Hepatocyte (in vitro differentiated cells): Measurements from ENCODE around the gene MAP6. TPM values are rescaled to one million over a fixed set of nuclear protein-coding genes. Genes with fewer than 3 reads are reported as not detected.

Source experiments
- DNase-seq: peaks from one replicate; pipeline ENCODE4 v3.0.0-alpha.2; 2016; ENCODE audit warnings: low spot score
- H2AFZ ChIP-seq: fragments of 200-600 bp; sonication (generic); 2 replicates; pipeline ENCODE4 v1.6.0; 2016; ENCODE audit warnings: antibody characterized with exemption, mild to moderate bottlenecking
- H3K27ac ChIP-seq: fragments of 200-600 bp; sonication (generic); 2 replicates; pipeline ENCODE4 v1.5.1; 2016; ENCODE audit warnings: mild to moderate bottlenecking
- H3K27me3 ChIP-seq: fragments of 200-600 bp; sonication (generic); 2 replicates; pipeline ENCODE4 v1.6.1; 2016
- H3K36me3 ChIP-seq: fragments of 200-600 bp; sonication (generic); replicated peaks from 2 replicates; pipeline ENCODE4 v1.5.1; 2016; ENCODE audit warnings: low read depth; ENCODE audit not compliant: insufficient read depth
- H3K4me1 ChIP-seq: fragments of 200-600 bp; sonication (generic); 2 replicates; pipeline ENCODE4 v1.5.1; 2016; ENCODE audit warnings: mild to moderate bottlenecking, moderate library complexity; ENCODE audit not compliant: insufficient read depth
- H3K4me2 ChIP-seq: fragments of 200-600 bp; sonication (generic); 2 replicates; pipeline ENCODE4 v1.6.0; 2016
- H3K4me3 ChIP-seq: fragments of 200-600 bp; sonication (generic); 2 replicates; pipeline ENCODE4 v1.5.1; 2016; ENCODE audit warnings: mild to moderate bottlenecking
- H3K79me2 ChIP-seq: fragments of 200-600 bp; sonication (generic); 2 replicates; pipeline ENCODE4 v1.6.0; 2017; ENCODE audit warnings: mild to moderate bottlenecking
- H3K9me2 ChIP-seq: fragments of 200-600 bp; sonication (generic); replicated peaks from 2 replicates; pipeline ENCODE4 v1.6.0; 2017; ENCODE audit warnings: mild to moderate bottlenecking; ENCODE audit not compliant: insufficient read depth
- H3K9me3 ChIP-seq: fragments of 200-600 bp; sonication (generic); 2 replicates; pipeline ENCODE4 v1.5.1; 2016; ENCODE audit warnings: low read depth, mild to moderate bottlenecking
- H4K20me1 ChIP-seq: fragments of 200-600 bp; sonication (generic); 2 replicates; pipeline ENCODE4 v1.6.0; 2016; ENCODE audit warnings: mild to moderate bottlenecking; ENCODE audit not compliant: insufficient read depth, poor library complexity, severe bottlenecking
- CTCF ChIP-seq: fragments of 200-600 bp; sonication (generic); IDR thresholded peaks from 2 replicates; pipeline ENCODE4 v1.5.1; 2016; ENCODE audit warnings: antibody characterized with exemption, mild to moderate bottlenecking; ENCODE audit not compliant: poor library complexity
- EZH2 ChIP-seq: fragments of 200-600 bp; sonication (generic); IDR thresholded peaks from 2 replicates; pipeline ENCODE4 v1.6.1; 2016; ENCODE audit warnings: antibody characterized with exemption, mild to moderate bottlenecking, borderline replicate concordance
- EZH2phosphoT487 ChIP-seq: fragments of 200-600 bp; sonication (generic); IDR thresholded peaks from one replicate; pipeline ENCODE4 v1.6.1; 2018; ENCODE audit warnings: antibody characterized with exemption, mild to moderate bottlenecking, low read depth, moderate library complexity; ENCODE audit not compliant: unreplicated experiment, severe bottlenecking
- WGBS: methylation state at CpG from one replicate; pipeline ENCODE4 v1.1.6; 2016; ENCODE audit warnings: low lambda C conversion rate; ENCODE audit errors: missing lambda C conversion rate; 5-methylcytosine and 5-hydroxymethylcytosine counted together
- polyA plus RNA-seq: library from polyadenylated mRNA; unstranded; fragments of >200 nt; fragmentation: Nextera tagmentation; extraction: Ambion mirVana; gene quantifications from 2 replicates; pipeline ENCODE4 v1.2.1, GENCODE V29; 2016
- total RNA-seq: library from RNA; depleted of rRNA; stranded (reverse); fragments of >200 nt; gene quantifications from 2 replicates; pipeline ENCODE4 v1.2.3, GENCODE V29; 2014

The MAP6 gene
- total and polyA plus RNA-seq, 2 experiments from 2014 or later: 3.8 to 6.4 TPM

DNA sequence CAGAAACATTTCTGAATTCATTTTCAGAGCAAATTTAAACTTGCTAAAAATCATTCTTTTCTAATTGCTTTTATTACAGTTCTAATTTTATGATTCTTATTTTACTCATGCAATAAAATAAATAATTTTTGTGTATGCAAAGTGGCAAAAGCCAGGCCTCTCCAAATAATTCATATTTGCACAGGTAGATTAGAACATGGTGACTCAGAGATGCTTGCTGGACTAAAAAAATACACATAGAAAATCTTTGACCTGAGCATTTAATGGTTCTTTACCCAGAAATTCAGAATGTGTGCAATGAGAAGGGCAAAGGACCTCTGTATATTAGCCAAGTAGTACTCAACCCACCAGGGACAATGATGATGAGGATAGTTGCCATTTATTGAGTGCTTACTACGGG is 15.3 kb downstream of the MAP6 start:
- 78% methylated on average over 1 of the region's 1 CpG for WGBS
- no peak overlapping the region for H3K4me3 ChIP-seq
- TF ChIP-seq EZH2: no peak
- no peak for TF ChIP-seq EZH2phosphoT487
- TF ChIP-seq CTCF: no peak
- H3K36me3 ChIP-seq: no peaks in the 10 kb centered on the region
- H3K9me3 ChIP-seq: no peaks in the 10 kb centered on the region
- no peaks in the 10 kb centered on the region for H3K79me2 ChIP-seq
- no peaks in the 10 kb centered on the region for H3K4me1 ChIP-seq
- H3K27me3 ChIP-seq: no peaks in the 10 kb centered on the region
- DNase-seq: no peak
- H3K9me2 ChIP-seq: no peaks in the 10 kb centered on the region
- H3K4me2 ChIP-seq: no peak overlapping the region
- no peak overlapping the region for H2AFZ ChIP-seq
- no peaks in the 10 kb centered on the region for H4K20me1 ChIP-seq
- H3K27ac ChIP-seq: no peak overlapping the region

DNA sequence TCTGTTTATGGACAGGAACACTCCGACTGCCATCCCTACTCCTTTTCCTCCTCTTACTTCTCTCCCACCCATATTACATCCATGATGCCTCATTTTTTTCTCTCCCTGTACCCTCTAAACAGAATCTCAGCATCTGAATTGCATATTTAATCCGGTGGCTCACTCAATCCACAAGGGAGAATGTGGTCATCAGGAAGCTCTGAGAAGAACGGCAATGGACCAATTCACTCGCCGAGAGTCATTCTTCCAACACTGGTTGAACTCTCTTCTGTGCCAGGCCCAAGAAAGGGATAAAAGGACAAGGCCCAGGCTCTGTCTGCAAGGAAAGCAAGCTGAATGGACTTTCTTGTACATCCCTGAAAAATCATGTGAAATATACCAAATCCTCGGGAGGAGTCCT is 15.9 kb downstream of the MAP6 start:
- H3K9me3 ChIP-seq: no peaks in the 10 kb centered on the region
- no peak overlapping the region for H2AFZ ChIP-seq
- no peaks in the 10 kb centered on the region for H4K20me1 ChIP-seq
- H3K9me2 ChIP-seq: no peaks in the 10 kb centered on the region
- H3K27me3 ChIP-seq: no peaks in the 10 kb centered on the region
- TF ChIP-seq EZH2: no peak
- no peak for TF ChIP-seq CTCF
- TF ChIP-seq EZH2phosphoT487: no peak
- no peaks in the 10 kb centered on the region for H3K36me3 ChIP-seq
- H3K4me3 ChIP-seq: no peak overlapping the region
- H3K4me2 ChIP-seq: no peak overlapping the region
- 92% methylated on average over 6 of the region's 6 CpGs for WGBS
- no peak for DNase-seq
- H3K27ac ChIP-seq: no peak overlapping the region
- no peaks in the 10 kb centered on the region for H3K79me2 ChIP-seq
- H3K4me1 ChIP-seq: no peaks in the 10 kb centered on the region

GRCh38 chr11:75651218-75651617 is 17.6 kb downstream of the MAP6 start:
- no peak for TF ChIP-seq CTCF
- TF ChIP-seq EZH2phosphoT487: no peak
- no peak for TF ChIP-seq EZH2
- no peak overlapping the region for H3K4me2 ChIP-seq
- H3K79me2 ChIP-seq: no peaks in the 10 kb centered on the region
- no peak overlapping the region for H3K4me3 ChIP-seq
- DNase-seq: no peak
- H3K27ac ChIP-seq: no peak overlapping the region
- H2AFZ ChIP-seq: no peak overlapping the region
- H3K9me3 ChIP-seq: no peaks in the 10 kb centered on the region
- no peaks in the 10 kb centered on the region for H3K36me3 ChIP-seq
- no peaks in the 10 kb centered on the region for H3K4me1 ChIP-seq
- no peaks in the 10 kb centered on the region for H3K27me3 ChIP-seq
- no peaks in the 10 kb centered on the region for H4K20me1 ChIP-seq
- no peaks in the 10 kb centered on the region for H3K9me2 ChIP-seq
- 88% methylated on average over 4 of the region's 4 CpGs for WGBS
